Measurements from ENCODE around the gene S100PBP. TPM values are rescaled to one million over a fixed set of nuclear protein-coding genes. Genes with fewer than 3 reads are reported as not detected.

S100PBP gene
- total RNA-seq, 1 donor from 2014 or later = 43.3 TPM

GRCh38 chr1:32808580-32808979 is 8.9 kb upstream of the S100PBP start:
- no peak for TF ChIP-seq CTCF (IDR thresholded peaks at IDR 0.05; ENCODE audit: unreplicated experiment)
- H3K9me3 Mint-ChIP-seq (ENCODE audit: unreplicated experiment) = no peaks in the 10 kb centered on the region
- peak overlapping the region; percentile 27 for H3K4me3 Mint-ChIP-seq (ENCODE audit: unreplicated experiment)
- peaks cover 47% of the 10 kb centered on the region for H3K36me3 Mint-ChIP-seq (ENCODE audit: low read depth, unreplicated experiment)
- H3K27ac Mint-ChIP-seq (ENCODE audit: unreplicated experiment) = no peak overlapping the region
- DNase-seq (ENCODE audit: low spot score) = no peak
- peaks cover under 1% of the 10 kb centered on the region for H3K27me3 Mint-ChIP-seq (ENCODE audit: unreplicated experiment)
- H3K4me1 Mint-ChIP-seq (ENCODE audit: unreplicated experiment) = peaks cover 2% of the 10 kb centered on the region

- H3K4me3 Mint-ChIP-seq (ENCODE audit: unreplicated experiment) = no peak overlapping the region
- no peaks in the 10 kb centered on the region for H3K27me3 Mint-ChIP-seq (ENCODE audit: unreplicated experiment)
- no peak for TF ChIP-seq CTCF (IDR thresholded peaks at IDR 0.05; ENCODE audit: unreplicated experiment)
- H3K9me3 Mint-ChIP-seq (ENCODE audit: unreplicated experiment) = no peaks in the 10 kb centered on the region
- DNase-seq (ENCODE audit: low spot score) = no peak
- no peak overlapping the region for H3K27ac Mint-ChIP-seq (ENCODE audit: unreplicated experiment)
- H3K4me1 Mint-ChIP-seq (ENCODE audit: unreplicated experiment) = peaks cover 9% of the 10 kb centered on the region
- H3K36me3 Mint-ChIP-seq (ENCODE audit: low read depth, unreplicated experiment) = peaks cover 47% of the 10 kb centered on the region
Measured at GRCh38 chr1:32810358-32810757, 7.1 kb upstream of the S100PBP start.

- Mint-ChIP-seq H3K36me3 (ENCODE audit: low read depth, unreplicated experiment) (peaks cover 39% of the 10 kb centered on the region), H3K9me3 (ENCODE audit: unreplicated experiment) (no peaks in the 10 kb centered on the region), H3K27ac (ENCODE audit: unreplicated experiment) (no peak overlapping the region), H3K27me3 (ENCODE audit: unreplicated experiment) (no peaks in the 10 kb centered on the region), H3K4me1 (ENCODE audit: unreplicated experiment) (peaks cover 13% of the 10 kb centered on the region), H3K4me3 (ENCODE audit: unreplicated experiment) (no peak overlapping the region)
- no peak for TF ChIP-seq CTCF (IDR thresholded peaks at IDR 0.05; ENCODE audit: unreplicated experiment)
- no peak for DNase-seq (ENCODE audit: low spot score)
Measured at GRCh38 chr1:32811265-32811664, 6.2 kb upstream of the S100PBP start.

- H3K36me3 Mint-ChIP-seq (ENCODE audit: low read depth, unreplicated experiment) = peaks cover 39% of the 10 kb centered on the region
- DNase-seq (ENCODE audit: low spot score) = no peak
- no peaks in the 10 kb centered on the region for H3K9me3 Mint-ChIP-seq (ENCODE audit: unreplicated experiment)
- H3K27me3 Mint-ChIP-seq (ENCODE audit: unreplicated experiment) = no peaks in the 10 kb centered on the region
- TF ChIP-seq CTCF (IDR thresholded peaks at IDR 0.05; ENCODE audit: unreplicated experiment) = no peak
- peak overlapping the region; percentile 33 for H3K27ac Mint-ChIP-seq (ENCODE audit: unreplicated experiment)
- H3K4me1 Mint-ChIP-seq (ENCODE audit: unreplicated experiment) = peaks cover 19% of the 10 kb centered on the region
- no peak overlapping the region for H3K4me3 Mint-ChIP-seq (ENCODE audit: unreplicated experiment)
Measured at GRCh38 chr1:32811917-32812316, 5.5 kb upstream of the S100PBP start.

GRCh38 chr1:32813941-32814739 is 3.3 kb upstream of the S100PBP start:
- no peak for DNase-seq (ENCODE audit: low spot score)
- H3K9me3 Mint-ChIP-seq (ENCODE audit: unreplicated experiment) = no peaks in the 10 kb centered on the region
- peaks cover 26% of the 10 kb centered on the region for H3K36me3 Mint-ChIP-seq (ENCODE audit: low read depth, unreplicated experiment)
- H3K4me1 Mint-ChIP-seq (ENCODE audit: unreplicated experiment) = peaks cover 27% of the 10 kb centered on the region
- no peak for TF ChIP-seq CTCF (IDR thresholded peaks at IDR 0.05; ENCODE audit: unreplicated experiment)
- no peaks in the 10 kb centered on the region for H3K27me3 Mint-ChIP-seq (ENCODE audit: unreplicated experiment)
- H3K4me3 Mint-ChIP-seq (ENCODE audit: unreplicated experiment) = peak overlapping the region; percentile 28
- H3K27ac Mint-ChIP-seq (ENCODE audit: unreplicated experiment) = no peak overlapping the region

All from endothelial cell (in vitro differentiated cells).